ENCODE results near the gene SLC8A3.

- TF ChIP-seq CTCF (IDR thresholded peaks at IDR 0.05 in 2 of 3, conservative IDR thresholded peaks at IDR 0.05 in 1 of 3; ENCODE audit: control insufficient read depth in 2 of 3, extremely low read depth in 1 of 3, insufficient read depth in 1 of 3, low read depth in 3 of 3, low read length in 3 of 3), result no peak
- TF ChIP-seq GABPA (IDR thresholded peaks at IDR 0.05; ENCODE audit: low read depth), result no peak
- TF ChIP-seq HCFC1 (IDR thresholded peaks at IDR 0.05; ENCODE audit: low read length), result no peak
- no peak for TF ChIP-seq ASH2L (IDR thresholded peaks at IDR 0.05; ENCODE audit: borderline replicate concordance, low read depth)
- TF ChIP-seq ATF3 (IDR thresholded peaks at IDR 0.05; ENCODE audit: borderline replicate concordance, extremely low read depth, low read depth, low read length), result no peak
- no peak for TF ChIP-seq PML (IDR thresholded peaks at IDR 0.05; ENCODE audit: low read length)
- TF ChIP-seq REST (IDR thresholded peaks at IDR 0.05; ENCODE audit: low read depth, low read length), result no peak
- TF ChIP-seq PAX5 (IDR thresholded peaks at IDR 0.05; ENCODE audit: borderline replicate concordance, low read depth, low read length), result no peak
- TF ChIP-seq RCOR1 (conservative IDR thresholded peaks at IDR 0.05; ENCODE audit: low read depth, low read length), result no peak
- no peak for TF ChIP-seq EP300 (IDR thresholded peaks at IDR 0.05; ENCODE audit: borderline replicate concordance in 1 of 2, control insufficient read depth in 1 of 2, low read depth in 2 of 2, low read length in 2 of 2)
- no peak for TF ChIP-seq SUZ12 (IDR thresholded peaks at IDR 0.05; ENCODE audit: unreplicated experiment)
- no peak for TF ChIP-seq CEBPB (IDR thresholded peaks at IDR 0.05; ENCODE audit: borderline replicate concordance in 1 of 2, low read depth in 2 of 2, low read length in 2 of 2)
- no peak for TF ChIP-seq NFYB (IDR thresholded peaks at IDR 0.05; ENCODE audit: insufficient read depth, low read depth, low read length)
- TF ChIP-seq SMC3 (IDR thresholded peaks at IDR 0.05; ENCODE audit: borderline replicate concordance, low read length), result no peak
Measured at GRCh38 chr14:70020352-70021170, 168.2 kb downstream of the SLC8A3 start.
